ENCODE measurements around the gene GFOD1. TPM values are rescaled to one million over a fixed set of nuclear protein-coding genes. Genes with fewer than 3 reads are reported as not detected.
A peak's percentile ranks its signal among the peaks of the same experiment; 100 is the strongest.

The GFOD1 gene
- total RNA-seq, 1 experiment from 2014 or later = 0.68 TPM

- no peaks in the 10 kb centered on the region for H4K20me1 ChIP-seq (ENCODE audit: insufficient read depth)
- no peaks in the 10 kb centered on the region for H3K9me2 ChIP-seq (ENCODE audit: insufficient read depth)
- H3K36me3 ChIP-seq (ENCODE audit: low read depth) = no peaks in the 10 kb centered on the region
- H3K4me1 ChIP-seq (replicated peaks; ENCODE audit: insufficient read depth) = peaks cover 21% of the 10 kb centered on the region
- no peak overlapping the region for H3K4me3 ChIP-seq
- H3F3A ChIP-seq (ENCODE audit: insufficient read depth, low read depth) = peaks cover 13% of the 10 kb centered on the region
- H3K9me3 ChIP-seq (ENCODE audit: insufficient read depth, low read depth) = no peaks in the 10 kb centered on the region
- ChIA-PET POLR2A (ENCODE audit: unreplicated experiment) (no interaction called here), CTCF (no interaction called here)
- no peak for DNase-seq
- H2AFZ ChIP-seq = no peak overlapping the region
- H3K27ac ChIP-seq = no peak overlapping the region
- TF ChIP-seq, protein P1, sequence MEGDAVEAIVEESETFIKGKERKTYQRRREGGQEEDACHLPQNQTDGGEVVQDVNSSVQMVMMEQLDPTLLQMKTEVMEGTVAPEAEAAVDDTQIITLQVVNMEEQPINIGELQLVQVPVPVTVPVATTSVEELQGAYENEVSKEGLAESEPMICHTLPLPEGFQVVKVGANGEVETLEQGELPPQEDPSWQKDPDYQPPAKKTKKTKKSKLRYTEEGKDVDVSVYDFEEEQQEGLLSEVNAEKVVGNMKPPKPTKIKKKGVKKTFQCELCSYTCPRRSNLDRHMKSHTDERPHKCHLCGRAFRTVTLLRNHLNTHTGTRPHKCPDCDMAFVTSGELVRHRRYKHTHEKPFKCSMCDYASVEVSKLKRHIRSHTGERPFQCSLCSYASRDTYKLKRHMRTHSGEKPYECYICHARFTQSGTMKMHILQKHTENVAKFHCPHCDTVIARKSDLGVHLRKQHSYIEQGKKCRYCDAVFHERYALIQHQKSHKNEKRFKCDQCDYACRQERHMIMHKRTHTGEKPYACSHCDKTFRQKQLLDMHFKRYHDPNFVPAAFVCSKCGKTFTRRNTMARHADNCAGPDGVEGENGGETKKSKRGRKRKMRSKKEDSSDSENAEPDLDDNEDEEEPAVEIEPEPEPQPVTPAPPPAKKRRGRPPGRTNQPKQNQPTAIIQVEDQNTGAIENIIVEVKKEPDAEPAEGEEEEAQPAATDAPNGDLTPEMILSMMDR (conservative IDR thresholded peaks at IDR 0.05) = no peak
- TF ChIP-seq EZH2 (IDR thresholded peaks at IDR 0.05; ENCODE audit: low read depth) = no peak
- no peaks in the 10 kb centered on the region for H3K79me2 ChIP-seq (ENCODE audit: low read depth)
- no peaks in the 10 kb centered on the region for H3K27me3 ChIP-seq (ENCODE audit: insufficient read depth, low read depth)
- intact Hi-C loops (cut with micrococcal nuclease; ENCODE audit: unreplicated experiment) = no loop called here
- BruUV-seq (replicated peaks) = no TSS peak
- no peak overlapping the region for H3K4me2 ChIP-seq
These were observed 137.4 kb downstream of the GFOD1 start for GRCh38 chr6:13349811-13350506.

- Histone ChIP-seq H3K9me3 (ENCODE audit: insufficient read depth, low read depth) (no peaks in the 10 kb centered on the region), H3K9me2 (ENCODE audit: insufficient read depth) (no peaks in the 10 kb centered on the region), H3K4me3 (no peak overlapping the region), H3K27me3 (ENCODE audit: insufficient read depth, low read depth) (no peaks in the 10 kb centered on the region), H2AFZ (no peak overlapping the region), H3K4me1 (replicated peaks; ENCODE audit: insufficient read depth) (peaks cover 7% of the 10 kb centered on the region), H3K4me2 (no peak overlapping the region), H3F3A (ENCODE audit: insufficient read depth, low read depth) (no peaks in the 10 kb centered on the region), H3K79me2 (ENCODE audit: low read depth) (no peaks in the 10 kb centered on the region), H3K27ac (no peak overlapping the region), H3K36me3 (ENCODE audit: low read depth) (no peaks in the 10 kb centered on the region), H4K20me1 (ENCODE audit: insufficient read depth) (no peaks in the 10 kb centered on the region)
- POLR2A ChIA-PET (ENCODE audit: unreplicated experiment) = interaction anchor here (0.6 kb wide), 1 partner anchor 186 kb away, joined by 4 read pairs; no protein-coding TSS in a partner anchor
- DNase-seq = no peak
- TF ChIP-seq, protein P1 (conservative IDR thresholded peaks at IDR 0.05) = no peak
- TF ChIP-seq EZH2 (IDR thresholded peaks at IDR 0.05; ENCODE audit: low read depth) = no peak
- BruUV-seq (replicated peaks) = no TSS peak
- CTCF ChIA-PET = no interaction called here
- intact Hi-C loops (cut with micrococcal nuclease; ENCODE audit: unreplicated experiment) = no loop called here
These were observed 138.9 kb downstream of the GFOD1 start for GRCh38 chr6:13348334-13349113.

DNA sequence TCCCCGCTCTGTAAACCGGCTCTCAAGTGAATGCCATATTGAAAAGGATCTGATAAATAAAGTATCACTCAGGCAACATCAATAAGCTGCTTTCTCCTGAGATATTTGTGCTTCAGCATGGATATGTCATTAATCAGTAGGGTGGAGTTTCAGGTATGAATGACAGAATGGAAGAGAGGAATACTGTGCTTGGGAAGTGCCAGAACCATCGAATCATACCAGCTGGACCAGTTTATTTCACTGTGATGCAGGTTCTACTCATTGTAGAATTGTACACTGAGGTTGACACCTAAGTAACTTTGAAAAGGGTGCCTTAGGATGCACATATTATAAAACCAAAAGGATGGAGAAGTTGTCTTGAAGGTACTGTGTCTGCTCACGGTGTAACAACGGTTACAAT lies 141.2 kb downstream of the GFOD1 start:
- CTCF ChIA-PET = no interaction called here
- no peaks in the 10 kb centered on the region for H3K9me2 ChIP-seq (ENCODE audit: insufficient read depth)
- intact Hi-C loops (cut with micrococcal nuclease; ENCODE audit: unreplicated experiment) = no loop called here

More for the DNA sequence above, 141.2 kb downstream of the GFOD1 start:
- no peak overlapping the region for H2AFZ ChIP-seq
- no peak for TF ChIP-seq EZH2 (IDR thresholded peaks at IDR 0.05; ENCODE audit: low read depth)
- TF ChIP-seq, protein P1 (conservative IDR thresholded peaks at IDR 0.05) = no peak
- H3K27me3 ChIP-seq (ENCODE audit: insufficient read depth, low read depth) = no peaks in the 10 kb centered on the region
- H3K27ac ChIP-seq = no peak overlapping the region
- H3K36me3 ChIP-seq (ENCODE audit: low read depth) = no peaks in the 10 kb centered on the region
- POLR2A ChIA-PET (ENCODE audit: unreplicated experiment) = no interaction called here
- no peak overlapping the region for H3K4me3 ChIP-seq
- no TSS peak for BruUV-seq (replicated peaks)
- H3K9me3 ChIP-seq (ENCODE audit: insufficient read depth, low read depth) = no peaks in the 10 kb centered on the region
- peaks cover 6% of the 10 kb centered on the region; the same call in 1 of the 2 replicates for H3K4me1 ChIP-seq (replicated peaks; ENCODE audit: insufficient read depth)
- H4K20me1 ChIP-seq (ENCODE audit: insufficient read depth) = no peaks in the 10 kb centered on the region
- peak in 1 of 2 experiments; percentile 43 for DNase-seq
- H3K79me2 ChIP-seq (ENCODE audit: low read depth) = no peaks in the 10 kb centered on the region
- no peaks in the 10 kb centered on the region for H3F3A ChIP-seq (ENCODE audit: insufficient read depth, low read depth)
- no peak overlapping the region for H3K4me2 ChIP-seq
